Testis (tissue), 3 donors: ENCODE results near the gene CAPN7. TPM values are rescaled to one million over a fixed set of nuclear protein-coding genes. Genes with fewer than 3 reads are reported as not detected.

Experiments
- DNase-seq: peaks from one replicate; pipeline ENCODE4 v3.0.0-alpha.2; 2019
- H3K27ac ChIP-seq, 2 donors: fragments of 200-600 bp; sonication (generic); one replicate each; pipeline ENCODE4 v1.5.1; 2019
- H3K27me3 ChIP-seq: fragments of 200-600 bp; sonication (generic); one replicate; pipeline ENCODE4 v1.5.1; 2019
- H3K36me3 ChIP-seq: fragments of 200-600 bp; sonication (generic); one replicate; pipeline ENCODE4 v1.5.1; 2017; ENCODE audit warnings: low read depth; ENCODE audit errors: missing control alignments
- H3K4me1 ChIP-seq: fragments of 200-600 bp; sonication (generic); one replicate; pipeline ENCODE4 v1.5.1; 2019
- H3K4me3 ChIP-seq, 2 donors: fragments of 200-600 bp; sonication (generic); one replicate each; pipeline ENCODE4 v1.5.1; 2017 to 2019
- H3K9me3 ChIP-seq: fragments of 200-600 bp; sonication (generic); one replicate; pipeline ENCODE4 v1.5.1; 2017
- POLR2A ChIP-seq: fragments of 450-650 bp; IDR thresholded peaks from one replicate; pipeline ENCODE4 v1.6.1; 2017; ENCODE audit warnings: antibody characterized with exemption, mild to moderate bottlenecking, moderate library complexity
- WGBS, 2 donors: methylation state at CpG; one replicate each; pipeline ENCODE4 v1.1.5; 2018; 5-methylcytosine and 5-hydroxymethylcytosine counted together
- intact Hi-C: fragments of 100-400 bp; cut with DNase I; formaldehyde crosslinking; loops from one replicate; pipeline ENCODE4 v1.15.1; 2023; ENCODE audit warnings: low total_unique reads
- polyA plus RNA-seq: library from polyadenylated mRNA; stranded (reverse); fragments of 350-450 nt; fragmentation: Illumina TruSeq; extraction: RNeasy Lipid Tissue Mini Kit (QIAGEN cat#74804); gene quantifications from one replicate; pipeline ENCODE4 v1.2.3, GENCODE V29; 2014; ENCODE audit warnings: low read depth, low replicate concordance; ENCODE audit not compliant: insufficient read depth
- total RNA-seq, 2 donors: library from RNA; depleted of rRNA; stranded (reverse); fragments of >200 nt; gene quantifications; one replicate each; pipeline ENCODE4 v1.2.3, GENCODE V29; 2016
- TF ChIP-seq, protein P1 (sequence below), 3 experiments: fragments of 450-650 bp in 2 of 3; fragments of 200-600 bp in 1 of 3; sonication (generic) in 1 of 3; IDR thresholded peaks; one replicate each; pipeline ENCODE4 v1.5.1; 2016 to 2019; ENCODE audit warnings: antibody characterized with exemption in 3 of 3, mild to moderate bottlenecking in 2 of 3, moderate library complexity in 1 of 3

The CAPN7 gene
- total and polyA plus RNA-seq, 3 donors from 2014 or later: 31.0 to 94.7 (median 79.3) TPM

GRCh38 chr3:15220056-15220455 lies 14.0 kb downstream of the CAPN7 start:
- Histone ChIP-seq H3K27ac (no peak overlapping the region), H3K27me3 (no peaks in the 10 kb centered on the region), H3K4me1 (no peaks in the 10 kb centered on the region), H3K9me3 (no peaks in the 10 kb centered on the region), H3K4me3 (no peak overlapping the region), H3K36me3 (no peaks in the 10 kb centered on the region)
- TF ChIP-seq POLR2A: no peak
- TF ChIP-seq, protein P1, sequence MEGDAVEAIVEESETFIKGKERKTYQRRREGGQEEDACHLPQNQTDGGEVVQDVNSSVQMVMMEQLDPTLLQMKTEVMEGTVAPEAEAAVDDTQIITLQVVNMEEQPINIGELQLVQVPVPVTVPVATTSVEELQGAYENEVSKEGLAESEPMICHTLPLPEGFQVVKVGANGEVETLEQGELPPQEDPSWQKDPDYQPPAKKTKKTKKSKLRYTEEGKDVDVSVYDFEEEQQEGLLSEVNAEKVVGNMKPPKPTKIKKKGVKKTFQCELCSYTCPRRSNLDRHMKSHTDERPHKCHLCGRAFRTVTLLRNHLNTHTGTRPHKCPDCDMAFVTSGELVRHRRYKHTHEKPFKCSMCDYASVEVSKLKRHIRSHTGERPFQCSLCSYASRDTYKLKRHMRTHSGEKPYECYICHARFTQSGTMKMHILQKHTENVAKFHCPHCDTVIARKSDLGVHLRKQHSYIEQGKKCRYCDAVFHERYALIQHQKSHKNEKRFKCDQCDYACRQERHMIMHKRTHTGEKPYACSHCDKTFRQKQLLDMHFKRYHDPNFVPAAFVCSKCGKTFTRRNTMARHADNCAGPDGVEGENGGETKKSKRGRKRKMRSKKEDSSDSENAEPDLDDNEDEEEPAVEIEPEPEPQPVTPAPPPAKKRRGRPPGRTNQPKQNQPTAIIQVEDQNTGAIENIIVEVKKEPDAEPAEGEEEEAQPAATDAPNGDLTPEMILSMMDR (IDR thresholded peaks at IDR 0.05): no peak
- DNase-seq: no peak
- intact Hi-C loops: no loop called here
- WGBS, 2 donors: 83 to 94% methylated on average over 8 of the region's 8 CpGs

DNA sequence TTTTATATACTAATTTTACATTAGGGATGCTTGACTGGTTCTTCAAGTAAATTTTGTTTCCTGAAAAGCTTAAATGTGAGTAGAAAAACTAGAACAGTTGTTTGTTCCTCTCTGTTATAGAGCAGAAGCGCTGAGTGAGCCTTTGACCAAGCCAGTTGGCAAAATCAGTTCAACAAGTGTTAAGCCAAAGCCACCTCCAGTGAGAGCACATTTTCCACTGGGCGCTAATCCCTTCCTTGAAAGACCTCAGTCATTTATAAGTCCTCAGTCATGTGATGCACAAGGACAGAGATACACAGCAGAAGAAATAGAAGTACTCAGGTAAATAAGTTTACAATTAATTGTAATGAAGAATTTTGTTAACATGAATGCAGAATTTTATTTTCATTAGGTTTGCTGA lies 14.6 kb downstream of the CAPN7 start:
- Histone ChIP-seq H3K4me1 (no peaks in the 10 kb centered on the region), H3K36me3 (no peaks in the 10 kb centered on the region), H3K9me3 (no peaks in the 10 kb centered on the region), H3K27me3 (no peaks in the 10 kb centered on the region), H3K27ac (no peak overlapping the region), H3K4me3 (no peak overlapping the region)
- WGBS, 2 donors: 90 to 93% methylated on average over 2 of the region's 2 CpGs
- no peak for DNase-seq
- TF ChIP-seq, protein P1 (IDR thresholded peaks at IDR 0.05): no peak
- no peak for TF ChIP-seq POLR2A
- intact Hi-C loops: no loop called here

DNA sequence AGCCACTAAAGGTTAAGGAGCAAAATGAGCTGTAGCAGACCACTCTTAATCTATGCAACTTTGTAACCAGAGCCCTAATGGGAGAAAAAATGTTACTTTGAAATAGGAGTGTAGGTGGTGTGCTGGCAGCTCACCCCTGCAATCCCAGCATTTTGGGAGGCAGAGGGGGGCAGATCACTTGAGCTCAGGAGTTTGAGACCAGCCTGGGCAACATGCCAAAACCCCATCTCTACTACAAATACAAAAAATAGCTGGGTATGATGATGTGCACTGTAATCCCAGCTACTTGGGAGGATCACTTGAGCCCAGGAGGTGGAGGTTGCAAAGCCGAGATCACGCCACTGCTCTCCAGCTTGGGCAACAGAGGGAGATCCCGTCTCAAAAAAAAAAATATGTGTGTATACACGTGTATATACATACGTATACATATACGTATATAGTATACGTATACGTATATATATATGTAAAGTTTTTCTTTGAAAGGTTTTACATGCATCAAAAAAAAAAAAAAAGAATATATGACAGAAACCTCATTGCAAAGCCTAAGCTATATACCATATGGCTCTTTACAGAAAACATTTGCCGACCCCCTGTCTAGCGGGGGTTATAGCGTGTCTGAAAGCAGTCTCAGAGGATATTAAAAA lies 15.7 kb downstream of the CAPN7 start:
- no peaks in the 10 kb centered on the region for H3K36me3 ChIP-seq
- DNase-seq: no peak
- no peaks in the 10 kb centered on the region for H3K9me3 ChIP-seq
- intact Hi-C loops: no loop called here
- WGBS, 2 donors: 83 to 84% methylated on average over 11 of the region's 11 CpGs
- no peak overlapping the region for H3K27ac ChIP-seq
- no peak overlapping the region for H3K4me3 ChIP-seq
- H3K4me1 ChIP-seq: no peaks in the 10 kb centered on the region
- TF ChIP-seq, protein P1 (IDR thresholded peaks at IDR 0.05): no peak
- no peak for TF ChIP-seq POLR2A
- H3K27me3 ChIP-seq: no peaks in the 10 kb centered on the region

- H3K4me1 ChIP-seq: no peaks in the 10 kb centered on the region
- TF ChIP-seq, protein P1 (IDR thresholded peaks at IDR 0.05): no peak
- TF ChIP-seq POLR2A: no peak
- no peak for DNase-seq
- 91 to 92% methylated on average over 7 of the region's 7 CpGs for WGBS, 2 donors
- H3K27me3 ChIP-seq: no peaks in the 10 kb centered on the region
- intact Hi-C loops: no loop called here
- no peaks in the 10 kb centered on the region for H3K36me3 ChIP-seq
- H3K4me3 ChIP-seq: no peak overlapping the region
- no peak overlapping the region for H3K27ac ChIP-seq
- no peaks in the 10 kb centered on the region for H3K9me3 ChIP-seq
Observed at GRCh38 chr3:15223685-15224572, 17.9 kb downstream of the CAPN7 start.
